Fibroblast of lung (primary cell): Measurements from ENCODE around the gene PPP1R13B.

Experiments
- EZH2 ChIP-seq: IDR thresholded peaks from 2 replicates; pipeline ENCODE4 v1.5.1; 2012; ENCODE audit warnings: low read length, control low read depth, mild to moderate bottlenecking; ENCODE audit errors: missing control alignments
- TF ChIP-seq, protein P1 (sequence below), 2 donors: IDR thresholded peaks in 1 of 2; conservative IDR thresholded peaks in 1 of 2; 1 replicate in 1 of 2; 2 replicates in 1 of 2; pipeline ENCODE4 v1.5.1; 2011 to 2012; ENCODE audit warnings: low read length in 2 of 2, control low read depth in 1 of 2, inconsistent platforms in 1 of 2, low read depth in 1 of 2, mild to moderate bottlenecking in 1 of 2

GRCh38 chr14:103890821-103891666 is 43.7 kb upstream of the PPP1R13B start:
- TF ChIP-seq, protein P1, sequence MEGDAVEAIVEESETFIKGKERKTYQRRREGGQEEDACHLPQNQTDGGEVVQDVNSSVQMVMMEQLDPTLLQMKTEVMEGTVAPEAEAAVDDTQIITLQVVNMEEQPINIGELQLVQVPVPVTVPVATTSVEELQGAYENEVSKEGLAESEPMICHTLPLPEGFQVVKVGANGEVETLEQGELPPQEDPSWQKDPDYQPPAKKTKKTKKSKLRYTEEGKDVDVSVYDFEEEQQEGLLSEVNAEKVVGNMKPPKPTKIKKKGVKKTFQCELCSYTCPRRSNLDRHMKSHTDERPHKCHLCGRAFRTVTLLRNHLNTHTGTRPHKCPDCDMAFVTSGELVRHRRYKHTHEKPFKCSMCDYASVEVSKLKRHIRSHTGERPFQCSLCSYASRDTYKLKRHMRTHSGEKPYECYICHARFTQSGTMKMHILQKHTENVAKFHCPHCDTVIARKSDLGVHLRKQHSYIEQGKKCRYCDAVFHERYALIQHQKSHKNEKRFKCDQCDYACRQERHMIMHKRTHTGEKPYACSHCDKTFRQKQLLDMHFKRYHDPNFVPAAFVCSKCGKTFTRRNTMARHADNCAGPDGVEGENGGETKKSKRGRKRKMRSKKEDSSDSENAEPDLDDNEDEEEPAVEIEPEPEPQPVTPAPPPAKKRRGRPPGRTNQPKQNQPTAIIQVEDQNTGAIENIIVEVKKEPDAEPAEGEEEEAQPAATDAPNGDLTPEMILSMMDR (conservative IDR thresholded peaks at IDR 0.05 in 1 of 2, IDR thresholded peaks at IDR 0.05 in 1 of 2; ENCODE audit: low read depth in 1 of 2, low read length in 2 of 2) = no peak
- no peak for TF ChIP-seq EZH2
